HS-5 (cell line): ENCODE measurements around the gene HDAC10.

Experiments used
- DNase-seq: peaks from one replicate; pipeline ENCODE4 v3.0.0-alpha.2; 2012; ENCODE audit warnings: low read depth

HDAC10 gene, protein sequence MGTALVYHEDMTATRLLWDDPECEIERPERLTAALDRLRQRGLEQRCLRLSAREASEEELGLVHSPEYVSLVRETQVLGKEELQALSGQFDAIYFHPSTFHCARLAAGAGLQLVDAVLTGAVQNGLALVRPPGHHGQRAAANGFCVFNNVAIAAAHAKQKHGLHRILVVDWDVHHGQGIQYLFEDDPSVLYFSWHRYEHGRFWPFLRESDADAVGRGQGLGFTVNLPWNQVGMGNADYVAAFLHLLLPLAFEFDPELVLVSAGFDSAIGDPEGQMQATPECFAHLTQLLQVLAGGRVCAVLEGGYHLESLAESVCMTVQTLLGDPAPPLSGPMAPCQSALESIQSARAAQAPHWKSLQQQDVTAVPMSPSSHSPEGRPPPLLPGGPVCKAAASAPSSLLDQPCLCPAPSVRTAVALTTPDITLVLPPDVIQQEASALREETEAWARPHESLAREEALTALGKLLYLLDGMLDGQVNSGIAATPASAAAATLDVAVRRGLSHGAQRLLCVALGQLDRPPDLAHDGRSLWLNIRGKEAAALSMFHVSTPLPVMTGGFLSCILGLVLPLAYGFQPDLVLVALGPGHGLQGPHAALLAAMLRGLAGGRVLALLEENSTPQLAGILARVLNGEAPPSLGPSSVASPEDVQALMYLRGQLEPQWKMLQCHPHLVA

DNA sequence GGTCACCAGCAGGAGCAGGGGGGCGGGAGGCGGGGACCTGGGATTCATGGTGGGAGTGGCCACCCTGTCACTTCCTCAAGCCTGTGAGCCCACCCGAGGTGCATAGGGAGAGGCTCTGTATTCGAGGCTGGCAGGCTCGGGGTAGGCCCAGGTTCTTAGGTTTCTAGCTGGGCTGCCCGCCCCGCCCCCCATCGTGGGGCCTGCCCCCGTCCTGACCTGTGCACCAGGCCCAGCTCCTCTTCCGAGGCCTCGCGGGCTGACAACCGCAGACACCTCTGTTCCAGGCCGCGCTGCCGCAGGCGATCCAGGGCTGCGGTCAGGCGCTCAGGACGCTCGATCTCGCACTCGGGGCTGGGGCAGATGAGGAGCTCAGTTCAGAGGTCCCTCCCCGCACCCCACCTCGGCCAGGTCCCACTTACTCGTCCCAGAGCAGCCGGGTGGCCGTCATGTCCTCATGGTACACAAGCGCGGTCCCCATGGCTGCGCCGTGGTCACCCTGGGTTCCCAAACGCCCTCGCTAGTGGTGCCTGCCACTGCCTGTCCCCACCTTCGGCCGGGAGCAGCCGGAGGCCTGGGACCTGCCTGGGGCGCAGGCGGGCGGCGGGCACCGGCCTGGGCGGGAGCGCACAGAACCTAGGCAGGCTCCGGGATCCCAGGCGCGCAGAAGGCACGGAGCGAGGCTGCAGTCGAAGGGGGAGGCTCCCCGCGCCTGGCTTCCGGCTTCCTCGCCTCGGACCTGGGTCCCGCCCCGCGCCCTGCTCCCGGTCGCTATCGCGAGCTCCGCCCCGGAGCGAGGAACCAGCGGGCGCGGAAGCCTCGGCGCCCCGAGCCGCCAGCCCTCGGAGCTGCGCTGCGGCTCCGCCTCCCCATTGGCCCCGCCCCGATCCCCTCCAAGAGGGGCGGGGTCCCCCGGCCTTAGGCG, at the start of gene HDAC10:
TSS of gene HDAC10 (minus strand) at position 711 of the 922 bp plus-strand sequence. CDS start at position 478, 233 bp downstream.
- no peak for DNase-seq

DNA sequence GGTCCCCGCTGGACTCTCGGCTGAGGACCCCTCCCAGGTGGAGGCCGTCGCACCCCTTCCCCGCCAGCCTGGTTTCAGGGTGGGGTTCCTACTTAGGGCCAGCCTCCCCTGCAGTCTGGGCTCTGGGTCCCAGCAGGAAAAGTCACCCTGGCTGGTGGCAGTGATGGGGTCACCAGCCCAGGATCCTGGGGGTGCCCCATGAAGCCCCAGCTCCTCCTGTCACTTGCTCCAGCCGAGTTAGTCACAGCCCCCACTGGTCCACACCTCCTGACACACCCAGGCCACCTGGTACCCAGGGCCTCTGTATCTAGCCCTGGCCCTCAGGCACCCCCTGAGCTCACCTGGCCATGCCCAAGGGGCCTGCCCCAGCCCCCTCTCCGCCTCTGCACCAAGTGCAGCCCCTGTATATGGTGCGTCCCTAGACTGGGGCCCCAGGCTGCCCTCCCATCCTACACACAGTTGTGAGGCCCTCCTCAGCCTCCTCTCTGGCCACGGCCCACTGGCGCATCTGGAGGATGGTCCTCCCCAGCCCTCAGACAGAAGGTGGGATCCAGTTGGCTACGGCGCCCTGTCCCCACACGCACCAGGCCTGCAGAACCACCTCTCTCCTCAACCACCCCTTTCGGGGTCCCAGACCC, 49.7 kb upstream of the HDAC10 start:
- DNase-seq = no peak

DNA sequence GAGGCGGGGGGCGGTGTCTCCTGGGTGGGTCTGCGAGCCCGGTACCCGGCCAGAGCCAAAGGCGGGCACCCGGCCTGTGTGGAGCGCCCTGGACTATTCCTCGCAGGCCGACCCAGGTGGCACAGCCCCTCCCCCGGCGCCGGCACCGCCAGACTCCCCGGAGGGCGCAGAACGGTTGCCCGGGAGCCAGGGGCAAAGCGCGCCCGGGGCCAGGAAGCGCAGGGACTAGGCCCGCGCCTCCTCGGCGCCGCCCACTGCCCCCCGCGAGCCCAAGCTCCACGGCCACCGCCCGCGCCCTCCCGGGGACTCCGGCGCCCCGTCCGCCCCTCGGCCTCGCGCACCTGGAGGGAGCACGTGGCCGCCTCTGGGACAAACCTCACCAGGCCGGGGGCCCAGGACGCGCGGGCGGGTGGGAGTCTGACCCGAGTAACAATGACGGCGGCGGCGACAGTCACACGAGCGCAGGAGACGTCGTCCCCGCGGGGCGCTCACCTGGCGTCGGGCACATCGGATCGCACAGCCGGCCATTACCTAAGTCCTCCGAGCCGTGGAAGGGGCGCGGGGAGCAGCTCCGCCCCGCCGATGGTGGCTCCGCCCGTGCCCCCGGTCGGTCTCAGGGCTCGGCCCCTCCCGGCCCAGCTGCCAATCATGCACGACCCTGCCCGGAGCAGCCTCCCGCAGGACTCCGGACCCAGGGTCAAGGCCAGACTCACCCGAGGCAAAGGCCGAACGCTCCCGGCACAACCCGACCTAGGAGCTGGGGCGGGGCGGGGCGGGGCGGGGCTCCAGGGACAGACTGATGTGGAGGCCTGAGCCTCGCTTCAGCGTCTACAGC, 48.9 kb upstream of the HDAC10 start:
- no peak for DNase-seq

DNA sequence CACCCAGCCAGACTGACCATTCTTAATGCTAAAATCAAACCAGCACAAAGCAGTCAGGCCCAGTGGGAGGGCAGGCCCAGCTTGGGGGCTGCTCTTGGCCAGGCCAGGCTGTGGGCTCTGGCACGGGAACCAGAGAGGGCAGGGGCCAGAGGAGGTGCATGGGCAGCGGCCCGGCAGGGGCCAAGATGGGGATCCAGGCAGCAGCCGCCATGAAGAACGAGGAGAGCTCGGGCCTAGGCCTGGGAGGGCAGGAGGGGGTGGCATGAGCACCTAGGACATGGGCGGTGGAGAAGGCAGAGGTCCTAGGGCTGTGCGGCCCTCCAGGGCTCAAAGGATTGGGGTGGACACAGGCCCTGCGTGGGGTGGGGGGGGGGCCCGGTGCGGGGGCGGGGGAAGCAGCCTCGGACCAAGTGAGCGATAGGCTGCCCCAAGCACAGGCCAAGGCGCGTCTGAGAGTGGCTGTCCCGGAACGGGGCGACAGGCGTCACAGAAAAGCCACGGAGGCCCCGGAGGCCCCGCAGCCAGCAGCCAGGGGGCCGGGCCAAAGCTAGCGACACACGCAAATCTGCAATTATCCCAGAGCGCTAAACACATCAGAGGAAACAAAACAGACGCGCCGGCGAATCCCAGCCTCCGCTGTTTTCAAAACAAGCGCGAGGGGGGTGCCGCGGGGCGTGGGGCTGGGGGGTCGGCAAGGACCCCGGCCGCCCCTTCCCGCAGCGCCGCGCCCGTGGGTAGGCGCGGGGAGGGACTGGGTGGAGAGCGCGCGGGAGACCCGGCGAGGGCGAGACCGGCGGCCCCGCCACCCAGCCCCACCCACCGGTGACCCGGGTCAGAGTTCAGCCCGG, 48.1 kb upstream of the HDAC10 start:
- DNase-seq = no peak

DNA sequence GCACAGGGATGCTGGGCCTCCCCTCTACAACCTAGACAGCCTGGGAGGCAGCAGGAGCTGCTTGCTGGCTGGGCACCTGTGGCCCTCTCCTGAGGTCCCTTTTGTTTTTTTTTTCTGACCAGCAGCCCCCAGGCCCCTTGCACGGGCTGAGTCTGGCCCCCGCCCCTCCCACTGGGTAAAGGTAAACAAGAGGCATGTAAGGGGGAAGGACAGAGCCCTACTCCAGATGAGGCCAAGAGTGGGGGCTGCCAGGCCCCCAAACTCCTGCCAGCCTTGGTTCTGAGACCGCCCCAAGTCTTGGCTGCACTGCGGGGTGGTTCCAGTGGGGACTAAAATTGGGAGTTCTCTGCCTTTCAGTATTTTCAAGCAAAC, 47.2 kb upstream of the HDAC10 start:
- no peak for DNase-seq

DNA sequence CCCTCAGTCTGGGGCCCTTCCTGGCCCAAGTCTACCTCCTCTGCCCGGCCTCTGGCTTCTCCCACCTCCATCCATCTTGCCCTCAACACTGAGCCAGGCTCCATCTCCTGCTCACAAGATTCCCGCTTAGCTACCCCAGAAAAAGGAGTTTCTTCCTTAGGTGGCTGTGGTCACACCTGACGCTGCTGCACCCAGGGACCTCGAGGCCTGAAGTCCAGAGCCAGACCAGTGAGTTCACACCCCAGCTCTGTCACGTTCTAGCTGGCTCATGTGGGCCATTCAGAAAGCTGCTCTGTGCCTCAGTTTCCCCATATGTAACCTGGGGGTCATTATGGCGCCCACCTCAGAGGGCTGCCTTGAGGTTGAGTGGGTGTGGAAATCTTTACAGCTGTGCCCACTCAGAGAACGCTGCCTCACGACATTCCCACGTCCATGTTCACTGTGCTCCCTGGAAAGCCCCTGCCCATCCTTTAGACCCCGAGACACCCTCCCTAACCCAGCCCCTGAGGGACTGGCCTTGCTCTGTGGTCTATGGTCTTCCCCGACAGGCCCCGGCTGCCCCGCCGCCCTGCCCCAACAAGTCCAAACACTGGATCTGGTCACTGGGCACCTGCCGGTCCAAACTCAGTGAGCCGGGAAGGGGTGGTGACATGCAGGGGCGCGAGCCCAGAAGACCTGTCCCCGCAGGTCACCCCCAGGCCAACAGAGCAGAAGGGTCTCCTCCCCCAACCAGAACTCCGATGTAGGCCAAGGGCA, 46.6 kb upstream of the HDAC10 start:
- no peak for DNase-seq

DNA sequence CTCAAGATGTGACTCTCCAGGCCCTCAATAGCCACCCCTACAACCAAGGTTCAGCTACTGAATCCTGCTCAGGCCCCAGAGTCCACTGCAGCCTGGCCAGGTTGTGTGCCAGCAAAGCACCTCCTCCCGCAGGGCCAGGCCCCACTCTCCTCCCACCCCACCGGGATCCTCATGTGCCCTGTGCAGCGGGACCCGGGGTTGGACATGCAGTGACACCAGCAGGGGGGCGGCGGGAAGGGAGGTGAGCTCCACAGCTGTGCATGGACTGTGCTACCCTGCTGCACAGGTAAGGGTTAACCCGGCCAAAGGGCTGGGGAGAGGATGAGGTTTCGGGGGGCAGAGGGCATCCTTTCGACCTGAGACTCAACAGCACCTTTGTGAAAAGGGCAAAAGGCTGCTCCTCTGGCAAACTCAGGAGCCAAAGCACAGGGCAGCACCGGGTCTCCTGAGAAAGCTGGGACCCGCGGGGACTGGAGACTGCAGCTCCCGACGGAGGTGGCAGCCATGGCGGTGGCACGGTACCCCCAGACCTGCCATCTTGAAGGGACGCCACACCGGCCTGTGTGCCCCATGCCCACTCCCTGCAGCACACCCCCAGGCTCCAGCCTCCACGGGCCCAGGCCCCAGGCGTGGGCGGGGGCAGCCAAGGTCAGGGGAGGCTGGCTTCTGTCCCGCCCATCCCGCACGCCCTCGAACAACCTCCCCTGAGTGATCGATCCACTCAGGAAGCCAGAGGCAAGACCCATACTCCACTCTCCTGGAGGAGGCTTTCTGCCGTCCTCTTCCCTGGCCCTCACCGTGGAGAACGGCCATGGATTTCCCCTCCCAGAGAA, 45.8 kb upstream of the HDAC10 start:
- DNase-seq = no peak

DNA sequence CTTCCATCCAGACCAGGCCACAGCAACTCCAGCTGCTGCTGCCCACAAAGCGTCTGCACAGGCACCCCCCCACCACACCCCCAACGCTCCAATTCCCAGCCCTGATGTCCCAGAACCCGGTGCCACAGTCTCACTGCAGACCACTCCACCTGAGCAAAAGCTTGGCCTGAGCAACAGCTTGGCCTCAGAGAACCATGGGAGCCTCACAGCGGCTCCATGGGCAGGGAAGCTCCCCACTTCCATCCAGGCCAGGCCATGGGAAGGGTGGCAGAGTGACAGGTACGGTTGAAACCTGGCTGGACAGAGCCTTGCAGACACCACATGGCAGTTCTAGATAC, 43.2 kb upstream of the HDAC10 start:
- no peak for DNase-seq

DNA sequence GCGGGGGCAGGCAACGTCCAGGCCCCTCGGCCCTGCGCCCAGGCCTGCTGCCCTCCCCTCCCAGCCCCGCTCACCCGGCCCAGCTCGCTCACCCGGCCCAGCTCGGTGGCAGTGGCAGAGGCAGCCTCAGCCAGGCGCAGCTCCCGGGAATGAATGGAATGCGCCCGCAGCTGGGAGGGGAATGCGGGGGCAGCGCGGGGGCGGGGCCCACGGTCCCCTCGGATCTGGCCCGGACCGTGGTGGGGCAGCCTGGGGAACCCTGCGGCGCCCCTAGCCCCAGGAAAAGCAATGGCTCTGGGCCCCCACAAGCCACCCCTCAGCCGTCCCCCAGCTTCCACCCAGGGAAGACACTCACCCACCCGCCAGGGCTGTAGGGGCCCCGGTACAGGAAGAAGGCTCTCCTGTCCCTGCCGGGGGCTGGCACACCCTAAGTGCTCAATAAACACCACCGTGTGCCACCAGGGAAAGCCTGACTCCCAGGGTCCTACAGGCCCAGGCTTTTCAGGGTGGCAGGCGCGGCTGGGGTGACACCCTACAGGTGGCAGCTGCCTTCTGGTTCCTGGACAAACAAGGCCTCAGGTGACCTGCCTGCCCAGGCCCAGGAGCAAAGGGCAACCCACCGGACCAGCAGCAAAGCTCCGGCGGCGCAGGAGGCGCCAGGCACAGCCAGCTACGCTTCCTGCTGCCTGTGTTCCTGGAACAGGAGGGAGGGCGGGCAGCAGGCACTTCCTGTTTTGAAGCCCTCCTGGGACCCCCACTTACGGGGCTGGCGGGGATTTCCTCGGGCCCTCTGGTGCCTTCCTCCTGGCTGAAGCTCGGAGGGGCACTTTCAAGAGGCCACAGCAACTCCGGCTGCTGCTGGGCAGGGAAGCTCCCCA, 42.6 kb upstream of the HDAC10 start:
- DNase-seq = peak; percentile 33

DNA sequence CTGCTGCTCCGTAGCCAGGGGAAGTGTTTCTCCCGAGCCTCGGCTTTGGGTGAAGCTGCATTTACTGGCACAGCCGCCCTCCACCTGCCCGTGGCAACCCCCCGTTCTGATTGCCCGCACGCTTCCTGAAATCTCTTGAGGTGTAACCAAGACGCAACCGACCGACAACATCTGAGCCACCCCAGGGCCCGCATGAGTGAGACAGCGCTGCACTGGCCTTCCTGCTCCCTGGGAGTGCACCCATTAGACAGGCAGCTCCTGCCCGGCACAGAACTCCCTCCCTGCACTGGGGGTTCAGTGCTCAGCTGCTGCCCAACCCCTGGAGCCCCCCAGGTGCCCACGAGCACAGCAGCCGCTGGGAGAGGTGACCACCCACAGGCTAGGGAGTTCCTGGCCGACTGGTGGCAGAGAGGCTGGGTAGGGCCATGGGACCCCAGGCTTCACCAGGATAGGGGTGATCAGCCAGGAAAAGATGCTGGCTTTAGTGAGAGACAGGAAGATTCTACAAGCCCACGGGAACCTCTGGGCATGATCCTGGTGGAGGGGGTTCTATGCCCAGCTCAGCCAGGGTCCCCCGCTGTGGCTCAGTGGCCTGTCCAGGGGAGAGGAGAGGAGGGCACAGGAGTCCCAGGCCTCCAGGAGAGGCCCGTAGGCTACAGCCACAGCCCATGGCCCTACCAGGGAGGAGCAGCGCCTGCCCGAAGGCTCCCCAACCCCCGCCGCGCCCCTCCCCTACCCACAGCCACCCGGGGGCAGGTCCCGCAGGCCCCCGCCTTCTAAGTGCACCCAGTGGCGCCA, 41.8 kb upstream of the HDAC10 start:
- no peak for DNase-seq

DNA sequence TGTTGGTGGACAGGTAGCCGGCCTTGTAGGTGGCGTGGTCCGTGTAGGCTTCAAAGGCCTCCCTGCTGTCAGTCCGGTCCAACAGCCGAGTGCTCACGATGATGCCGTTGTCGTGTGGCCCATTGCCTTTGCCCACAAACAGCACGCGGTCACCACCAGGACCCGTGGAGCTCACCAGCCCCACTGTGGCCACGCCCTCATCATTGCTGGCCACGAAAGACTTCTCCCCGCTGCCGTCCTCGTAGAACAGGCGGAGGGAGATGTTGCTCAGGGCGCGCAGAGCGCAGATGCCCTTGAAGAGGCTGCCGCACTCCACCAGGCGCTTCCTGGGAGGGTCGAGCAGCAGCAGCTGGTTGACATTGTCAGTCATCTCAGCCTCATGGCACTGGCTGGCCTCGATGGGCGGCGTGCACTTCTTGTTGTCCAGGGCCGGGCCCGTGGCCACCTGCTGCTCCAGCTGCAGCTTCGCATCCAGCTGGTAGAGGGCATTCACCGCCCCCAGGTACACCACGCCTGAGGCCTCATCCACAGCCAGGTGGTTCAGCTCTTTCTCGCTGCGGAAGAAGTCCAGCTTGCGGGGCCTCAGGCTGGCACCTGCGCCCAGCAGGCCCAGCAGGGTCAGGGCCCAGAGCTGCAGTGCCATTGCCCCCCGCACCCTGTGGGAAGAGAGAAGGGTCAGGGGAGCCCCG, 39.0 kb upstream of the HDAC10 start:
- no peak for DNase-seq

DNA sequence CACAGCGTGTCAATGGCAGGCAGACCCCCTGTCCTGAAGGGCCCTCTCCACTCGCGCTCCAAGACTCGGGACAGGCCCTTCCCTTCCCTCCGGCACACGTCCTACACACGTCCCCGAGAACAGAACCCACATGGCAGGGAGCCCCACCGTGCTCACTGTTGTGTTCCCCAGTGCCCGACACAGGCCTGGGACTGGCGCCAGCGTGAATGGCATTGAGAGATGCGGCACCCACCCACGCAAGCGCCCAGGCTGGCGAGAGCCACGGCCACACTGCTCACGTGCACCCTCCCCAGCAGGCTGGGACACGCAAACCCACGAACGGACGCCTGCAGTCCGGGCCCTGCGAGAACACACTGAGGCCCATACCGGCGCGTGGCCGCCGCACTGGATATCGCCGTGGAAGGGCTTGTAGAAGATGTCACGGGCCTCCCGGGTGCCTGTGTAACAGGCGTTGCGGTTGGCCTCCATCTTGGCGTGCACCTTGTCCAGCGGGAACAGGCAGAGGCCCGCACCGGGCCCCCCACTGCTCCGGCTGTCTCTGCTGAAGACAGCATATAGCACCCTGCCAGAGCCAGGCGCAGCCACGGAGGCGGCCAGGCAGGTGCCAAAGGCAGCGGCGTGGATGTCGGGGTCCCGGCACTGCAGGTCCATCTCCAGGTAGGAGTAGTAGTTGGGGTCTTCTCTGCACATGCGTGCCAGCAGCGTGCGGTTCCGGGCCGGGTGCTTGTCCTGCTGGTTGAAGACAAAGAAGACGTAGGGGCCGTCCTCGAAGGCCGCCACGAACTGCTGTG, 38.3 kb upstream of the HDAC10 start:
- DNase-seq = no peak

DNA sequence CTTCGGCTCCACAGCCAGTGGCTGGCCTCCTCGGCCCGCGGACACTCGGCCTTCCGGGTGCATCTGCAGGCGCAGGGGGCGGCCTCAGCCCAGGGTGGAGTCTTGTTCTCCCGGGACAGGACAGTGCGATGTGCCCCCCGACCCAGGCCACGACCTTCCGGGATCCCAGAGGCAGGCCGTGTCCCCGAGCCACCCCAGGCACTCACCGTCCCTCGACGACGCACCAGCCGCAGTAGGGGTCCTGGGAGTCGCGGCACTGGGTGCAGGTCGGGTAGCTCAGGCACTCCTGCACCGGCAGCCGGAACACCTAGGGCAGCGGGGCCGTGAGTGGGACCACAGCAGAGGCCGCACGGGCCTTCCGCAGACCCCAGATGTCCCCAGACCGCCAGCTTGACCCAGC, 36.7 kb upstream of the HDAC10 start:
- DNase-seq = no peak

DNA sequence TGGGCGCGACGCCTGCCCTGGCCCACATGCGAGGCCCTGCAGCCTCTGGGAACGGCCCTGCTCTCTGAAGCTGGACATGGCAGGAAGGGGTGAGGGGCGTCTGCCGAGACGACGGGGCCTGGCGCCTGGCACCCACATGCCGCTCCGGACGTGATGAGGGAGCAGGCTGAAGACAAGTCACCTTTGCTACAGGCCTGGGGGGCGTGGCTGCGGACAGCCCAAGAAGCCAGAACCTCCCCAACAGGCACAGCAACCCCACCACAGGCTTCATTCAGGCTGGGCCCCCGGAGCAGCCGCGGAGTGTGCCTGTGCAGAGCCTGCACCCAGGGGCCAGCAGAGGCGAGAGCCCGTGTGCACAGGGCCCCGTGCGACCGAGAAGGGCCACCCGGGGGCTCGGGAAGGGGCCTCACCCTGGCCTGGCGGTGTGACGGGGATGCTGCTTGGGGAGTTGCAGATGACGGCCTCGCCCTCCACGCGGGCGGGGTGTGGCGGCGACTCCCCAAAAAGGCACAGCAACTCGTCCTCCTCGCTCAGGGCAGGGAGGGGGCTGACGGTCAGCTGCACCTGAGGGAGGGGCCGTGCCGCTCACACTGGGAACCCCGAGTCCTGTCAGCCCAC, 35.7 kb upstream of the HDAC10 start:
- DNase-seq = no peak

DNA sequence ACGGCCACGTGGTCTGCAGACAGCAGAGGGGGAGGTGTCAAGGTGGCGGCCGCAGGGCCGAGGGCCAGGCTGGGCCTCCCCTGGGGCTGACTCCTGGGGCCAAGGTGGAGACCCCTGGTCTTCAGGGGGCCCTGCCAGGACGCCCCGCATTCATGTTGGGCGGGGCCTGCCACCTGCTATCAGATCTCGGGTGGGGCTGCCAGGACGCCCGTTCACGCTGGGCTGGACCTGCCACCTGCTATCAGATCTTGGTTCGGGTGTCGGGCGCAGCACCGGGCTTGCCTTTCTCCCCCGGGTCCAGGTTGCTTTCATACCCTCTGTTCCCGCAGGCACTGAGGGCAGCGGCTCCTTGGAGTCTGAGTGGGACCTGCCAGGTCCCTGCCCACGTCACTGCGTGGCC, 35.2 kb upstream of the HDAC10 start:
- DNase-seq = no peak
